Stomach (tissue), 9 donors: ENCODE results near the gene PTX3. TPM values are rescaled to one million over a fixed set of nuclear protein-coding genes. Genes with fewer than 3 reads are reported as not detected.
A peak's percentile ranks its signal among the peaks of the same experiment; 100 is the strongest.

Experiments used
- DNase-seq, 2 donors: peaks; one replicate each; pipeline versions ENCODE4 v3.0.0 to v3.0.0-alpha.2; 2013 to 2019
- H3K27ac ChIP-seq, 5 donors: fragments of 200-600 bp in 4 of 5; sonication (generic) in 4 of 5; one replicate each; pipeline ENCODE4 v1.5.1; 2013 to 2019; ENCODE audit warnings: mild to moderate bottlenecking in 1 of 5, moderate library complexity in 1 of 5
- H3K27me3 ChIP-seq, 3 donors: fragments of 200-600 bp; sonication (generic); one replicate each; pipeline ENCODE4 v1.5.1; 2017 to 2019; ENCODE audit warnings: mixed run types in 1 of 3
- H3K36me3 ChIP-seq, 4 donors: fragments of 200-600 bp; sonication (generic); 1 replicate in 3 of 4; 2 replicates in 1 of 4; pipeline ENCODE4 v1.5.1; 2016 to 2019
- H3K4me1 ChIP-seq, 4 donors: fragments of 200-600 bp; sonication (generic); one replicate each; pipeline ENCODE4 v1.5.1; 2016 to 2019
- H3K4me3 ChIP-seq, 4 donors: fragments of 200-600 bp; sonication (generic) in 3 of 4; one replicate each; pipeline ENCODE4 v1.5.1; 2016 to 2019; ENCODE audit warnings: mild to moderate bottlenecking in 1 of 4
- H3K9me3 ChIP-seq, 4 donors: fragments of 200-600 bp; sonication (generic); one replicate each; pipeline ENCODE4 v1.5.1; 2016 to 2019
- EP300 ChIP-seq: sonication (generic); formaldehyde crosslinking; IDR thresholded peaks from one replicate; pipeline ENCODE4 v1.6.1; 2017; ENCODE audit warnings: antibody characterized with exemption
- POLR2A ChIP-seq, 4 donors: fragments of 450-650 bp; IDR thresholded peaks; one replicate each; pipeline ENCODE4 v1.6.1; 2016; ENCODE audit warnings: antibody characterized with exemption in 4 of 4, control low read depth in 2 of 4, mild to moderate bottlenecking in 1 of 4, moderate library complexity in 1 of 4
- POLR2AphosphoS5 ChIP-seq, 3 donors: sonication (generic); formaldehyde crosslinking; IDR thresholded peaks; one replicate each; pipeline ENCODE4 v1.6.1; 2016; ENCODE audit warnings: antibody characterized with exemption in 3 of 3
- WGBS, 5 donors: extraction: QIAGEN DNeasy Blood & Tissue Kit in 3 of 5; methylation state at CpG; one replicate each; pipeline versions ENCODE4 v1.1.5 to v1.1.7; 2013 to 2018; 5-methylcytosine and 5-hydroxymethylcytosine counted together
- intact Hi-C: fragments of 100-400 bp; cut with DNase I; formaldehyde crosslinking; loops from one replicate; pipeline ENCODE4 v1.15.1; 2023; ENCODE audit warnings: low total_unique reads
- polyA plus RNA-seq, 3 donors: library from polyadenylated mRNA; stranded (reverse); fragments of 200-250 nt; gene quantifications; one replicate each; pipeline ENCODE4 v1.2.3, GENCODE V29; 2013
- total RNA-seq, 5 donors: library from RNA; depleted of rRNA; stranded (reverse); fragments of >200 nt; gene quantifications; one replicate each; pipeline versions ENCODE4 v1.1.0 to v1.2.3, GENCODE V29; 2014 to 2016
- TF ChIP-seq, protein P1 (sequence below), 7 experiments: fragments of 450-650 bp in 4 of 7; fragments of 200-600 bp in 3 of 7; sonication (generic) in 3 of 7; IDR thresholded peaks; one replicate each; pipeline ENCODE4 v1.5.1; 2016 to 2019; ENCODE audit warnings: antibody characterized with exemption in 7 of 7, control low read depth in 2 of 7, mild to moderate bottlenecking in 1 of 7
- donor health status: healthy with polysubstance abuse.
- donor health status: Bipolar disorder and iron deficiency.
- donor health status: healthy.

The PTX3 gene
- total and polyA plus RNA-seq, 8 donors, result 0.45 to 25.7 (median 4.6) TPM

DNA sequence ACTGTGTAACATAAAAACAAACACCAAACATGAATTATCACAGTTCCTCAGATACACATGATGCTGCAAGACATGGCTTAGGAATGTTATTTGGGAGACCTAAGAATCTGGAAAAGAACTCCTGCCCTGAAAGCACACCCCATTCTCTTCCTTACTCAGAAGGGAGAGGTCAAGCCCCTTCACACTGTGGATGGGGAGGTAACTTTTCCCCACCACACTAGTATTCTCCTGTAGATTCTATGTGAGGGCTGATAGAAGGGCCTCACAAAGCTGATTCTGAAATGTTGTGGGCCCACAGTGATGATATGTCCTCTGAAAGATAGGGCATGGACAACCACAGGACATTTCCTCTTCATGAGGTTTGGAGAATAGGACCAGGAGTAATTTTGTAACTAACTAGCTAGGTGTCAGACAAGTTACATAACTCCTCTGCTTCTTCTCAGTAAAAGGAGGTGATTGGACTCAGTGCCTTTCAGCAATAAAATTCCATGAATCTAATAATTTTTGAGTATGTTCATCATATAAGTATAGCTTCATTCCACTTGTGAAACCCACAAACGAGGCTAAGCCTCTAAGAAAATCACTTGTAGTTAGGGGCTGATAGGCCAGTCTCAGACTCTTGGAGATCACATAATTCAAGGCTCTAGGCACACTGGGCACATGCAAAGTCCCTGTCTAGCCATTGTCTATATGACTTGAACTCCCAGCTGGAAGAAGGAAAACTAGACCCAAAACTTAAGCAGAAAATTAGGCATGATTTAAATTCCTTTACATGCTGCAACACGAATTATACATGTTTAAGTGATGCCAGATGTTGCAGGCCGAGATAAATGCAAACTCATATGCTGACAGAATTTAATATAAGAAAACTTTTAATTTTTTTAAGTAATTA lies 7.5 kb downstream of the PTX3 start:
- Histone ChIP-seq H3K4me1 (peaks cover 0 to 12% (median 0%) of the 10 kb centered on the region in 4 donors), H3K27me3 (peaks cover 0 to 4% (median 0%) of the 10 kb centered on the region in 3 donors), H3K27ac (no peak overlapping the region), H3K36me3 (peaks cover 0 to 6% (median 2%) of the 10 kb centered on the region in 4 donors), H3K4me3 (no peak overlapping the region), H3K9me3 (no peaks in the 10 kb centered on the region)
- no peak for DNase-seq
- intact Hi-C loops, result no loop called here
- whole genome bisulfite sequencing, 5 donors, result 72 to 79% (median 78%) methylated on average over 3 of the region's 3 CpGs
- TF ChIP-seq EP300 (no peak), POLR2A (IDR thresholded peaks at IDR 0.05) (no peak), POLR2AphosphoS5 (IDR thresholded peaks at IDR 0.05) (no peak)
- TF ChIP-seq, protein P1, sequence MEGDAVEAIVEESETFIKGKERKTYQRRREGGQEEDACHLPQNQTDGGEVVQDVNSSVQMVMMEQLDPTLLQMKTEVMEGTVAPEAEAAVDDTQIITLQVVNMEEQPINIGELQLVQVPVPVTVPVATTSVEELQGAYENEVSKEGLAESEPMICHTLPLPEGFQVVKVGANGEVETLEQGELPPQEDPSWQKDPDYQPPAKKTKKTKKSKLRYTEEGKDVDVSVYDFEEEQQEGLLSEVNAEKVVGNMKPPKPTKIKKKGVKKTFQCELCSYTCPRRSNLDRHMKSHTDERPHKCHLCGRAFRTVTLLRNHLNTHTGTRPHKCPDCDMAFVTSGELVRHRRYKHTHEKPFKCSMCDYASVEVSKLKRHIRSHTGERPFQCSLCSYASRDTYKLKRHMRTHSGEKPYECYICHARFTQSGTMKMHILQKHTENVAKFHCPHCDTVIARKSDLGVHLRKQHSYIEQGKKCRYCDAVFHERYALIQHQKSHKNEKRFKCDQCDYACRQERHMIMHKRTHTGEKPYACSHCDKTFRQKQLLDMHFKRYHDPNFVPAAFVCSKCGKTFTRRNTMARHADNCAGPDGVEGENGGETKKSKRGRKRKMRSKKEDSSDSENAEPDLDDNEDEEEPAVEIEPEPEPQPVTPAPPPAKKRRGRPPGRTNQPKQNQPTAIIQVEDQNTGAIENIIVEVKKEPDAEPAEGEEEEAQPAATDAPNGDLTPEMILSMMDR (IDR thresholded peaks at IDR 0.05), result no peak

DNA sequence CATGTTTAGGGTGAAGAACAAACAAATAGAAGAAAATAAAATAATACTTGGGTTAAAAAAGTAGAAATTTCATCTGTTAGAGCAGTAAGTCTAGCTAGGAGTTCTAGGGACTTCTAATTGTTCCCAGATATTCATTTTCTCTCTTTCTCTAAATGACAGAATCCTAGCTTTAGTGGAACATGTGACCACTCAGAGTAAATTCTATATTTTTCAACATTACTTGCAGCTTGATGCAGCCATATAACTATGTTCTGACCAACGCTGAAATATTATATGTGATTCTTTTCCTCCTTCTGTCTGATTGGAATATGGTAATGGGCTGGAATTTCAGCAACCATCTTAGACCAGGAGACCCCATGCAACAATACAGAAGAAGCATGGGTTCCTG lies 8.1 kb downstream of the PTX3 start:
- H3K27me3 ChIP-seq, result no peaks in the 10 kb centered on the region
- 79 to 94% (median 89%) methylated on average over 1 of the region's 1 CpG for WGBS, 5 donors
- no peak overlapping the region for H3K27ac ChIP-seq
- no peak for DNase-seq
- no peak for TF ChIP-seq EP300
- peaks cover 0 to 8% (median 0%) of the 10 kb centered on the region in 4 donors for H3K4me1 ChIP-seq
- intact Hi-C loops, result no loop called here
- no peaks in the 10 kb centered on the region for H3K9me3 ChIP-seq
- no peak overlapping the region for H3K4me3 ChIP-seq
- peaks cover 0 to 6% (median 2%) of the 10 kb centered on the region in 4 donors for H3K36me3 ChIP-seq

DNA sequence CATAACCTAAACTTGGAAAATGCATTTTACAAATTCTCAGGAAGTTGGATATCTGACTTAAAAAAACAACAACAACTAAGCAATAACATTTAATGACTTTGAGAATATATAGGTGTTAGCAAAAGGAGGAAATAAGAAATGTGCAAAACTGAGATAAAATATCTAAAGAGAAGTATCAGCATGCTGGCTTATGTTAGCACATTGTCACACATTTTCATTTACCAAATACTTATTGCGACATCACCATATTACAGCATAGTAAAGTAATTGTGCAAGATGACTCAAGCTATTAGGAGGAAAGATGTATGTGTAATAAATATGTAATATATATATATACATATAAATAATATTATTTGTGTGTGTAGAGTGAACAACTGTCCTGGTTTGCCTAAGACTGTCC lies 9.2 kb downstream of the PTX3 start:
- H3K4me3 ChIP-seq, result no peak overlapping the region
- H3K36me3 ChIP-seq, result peaks cover 0 to 6% (median 2%) of the 10 kb centered on the region in 4 donors
- TF ChIP-seq POLR2A (IDR thresholded peaks at IDR 0.05) (no peak), EP300 (no peak), POLR2AphosphoS5 (IDR thresholded peaks at IDR 0.05) (no peak)
- TF ChIP-seq, protein P1 (IDR thresholded peaks at IDR 0.05), result no peak
- intact Hi-C loops, result no loop called here
- H3K9me3 ChIP-seq, result no peaks in the 10 kb centered on the region
- H3K27ac ChIP-seq, result no peak overlapping the region
- H3K4me1 ChIP-seq, result peaks cover 0 to 8% (median 0%) of the 10 kb centered on the region in 4 donors
- no peaks in the 10 kb centered on the region for H3K27me3 ChIP-seq
- DNase-seq, result no peak
- WGBS, 5 donors, result 74 to 94% (median 91%) methylated on average over 1 of the region's 1 CpG

DNA sequence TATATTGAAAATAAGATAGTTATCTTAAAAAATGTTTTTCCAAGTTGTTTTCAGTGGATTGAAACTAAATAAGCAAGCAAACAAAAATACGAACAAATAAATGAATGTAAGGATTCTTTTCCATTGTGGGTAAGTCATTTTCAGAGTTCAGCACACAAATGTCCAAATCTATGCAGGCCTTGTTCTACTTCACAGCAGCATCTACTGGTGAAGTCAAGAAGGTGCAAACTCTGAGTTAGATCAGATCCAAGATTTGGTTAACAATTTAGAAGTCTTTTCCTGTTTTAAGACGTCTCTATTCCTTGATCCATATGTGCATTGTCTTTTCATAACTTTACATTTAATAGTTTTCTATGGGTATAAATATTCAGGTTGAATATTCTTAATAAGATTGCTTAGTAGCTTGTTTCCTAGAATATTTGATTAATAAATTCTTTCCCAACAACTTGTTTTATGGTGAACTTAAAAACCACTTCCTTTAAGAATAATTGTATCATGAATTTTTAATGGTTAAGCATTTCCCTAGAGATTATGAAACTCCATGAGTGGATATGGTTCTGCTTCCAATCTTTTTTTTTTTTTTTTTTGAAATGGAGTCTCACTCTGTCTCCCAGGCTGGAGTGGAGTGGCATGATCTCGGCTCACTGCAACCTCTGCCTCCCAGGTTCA lies 10.5 kb downstream of the PTX3 start:
- TF ChIP-seq, protein P1 (IDR thresholded peaks at IDR 0.05), result peak in 2 of 7 experiments; percentile 7 to 13
- no peak for TF ChIP-seq EP300
- Histone ChIP-seq H3K9me3 (no peaks in the 10 kb centered on the region), H3K27me3 (no peaks in the 10 kb centered on the region), H3K4me3 (no peak overlapping the region), H3K36me3 (peaks cover 0 to 6% (median 2%) of the 10 kb centered on the region in 4 donors), H3K4me1 (peaks cover 0 to 8% (median 0%) of the 10 kb centered on the region in 4 donors), H3K27ac (no peak overlapping the region)
- intact Hi-C loops, result no loop called here
- peak in 1 of 2 donors; percentile 56 for DNase-seq
- WGBS, 5 donors, result 50 to 62% (median 60%) methylated on average over 3 of the region's 3 CpGs
